WERI-Rb-1 (cell line): ENCODE results near the gene SPATA13.

ENCODE experiments used
- DNase-seq: peaks from one replicate; pipeline ENCODE4 v3.0.0-alpha.2; 2020
- H3K27ac ChIP-seq: fragments of 250-450 bp; sonication (Bioruptor Pico); 2 replicates; pipeline ENCODE4 v1.5.1; 2020; ENCODE audit warnings: mild to moderate bottlenecking, moderate library complexity
- H3K27me3 ChIP-seq: fragments of 250-450 bp; sonication (Bioruptor Pico); 2 replicates; pipeline ENCODE4 v1.5.1; 2021; ENCODE audit warnings: mild to moderate bottlenecking, low read depth, moderate library complexity; ENCODE audit not compliant: insufficient read depth, severe bottlenecking
- H3K36me3 ChIP-seq: fragments of 250-450 bp; sonication (Bioruptor Pico); 2 replicates; pipeline ENCODE4 v1.5.1; 2020; ENCODE audit warnings: mild to moderate bottlenecking, moderate library complexity
- H3K4me3 ChIP-seq: 2 replicates; pipeline ENCODE4 v1.5.1; 2011; ENCODE audit warnings: low read depth, mild to moderate bottlenecking, control low read depth, low read length
- H3K9me3 ChIP-seq: fragments of 250-450 bp; sonication (Bioruptor Pico); 2 replicates; pipeline ENCODE4 v1.5.1; 2021; ENCODE audit warnings: mild to moderate bottlenecking, moderate library complexity; ENCODE audit not compliant: severe bottlenecking
- TF ChIP-seq, protein P1 (sequence below): IDR thresholded peaks from 2 replicates; pipeline ENCODE4 v1.5.1; 2011; ENCODE audit warnings: low read depth, mild to moderate bottlenecking, control low read depth, inconsistent platforms, low read length

The SPATA13 gene

GRCh38 chr13:24162604-24163003 lies 2.1 kb downstream of the SPATA13 start:
- Histone ChIP-seq H3K9me3 (no peaks in the 10 kb centered on the region), H3K27me3 (no peaks in the 10 kb centered on the region), H3K36me3 (peaks cover 4% of the 10 kb centered on the region; the same call in 1 of the 2 replicates), H3K27ac (no peak overlapping the region), H3K4me3 (no peak overlapping the region)
- TF ChIP-seq, protein P1, sequence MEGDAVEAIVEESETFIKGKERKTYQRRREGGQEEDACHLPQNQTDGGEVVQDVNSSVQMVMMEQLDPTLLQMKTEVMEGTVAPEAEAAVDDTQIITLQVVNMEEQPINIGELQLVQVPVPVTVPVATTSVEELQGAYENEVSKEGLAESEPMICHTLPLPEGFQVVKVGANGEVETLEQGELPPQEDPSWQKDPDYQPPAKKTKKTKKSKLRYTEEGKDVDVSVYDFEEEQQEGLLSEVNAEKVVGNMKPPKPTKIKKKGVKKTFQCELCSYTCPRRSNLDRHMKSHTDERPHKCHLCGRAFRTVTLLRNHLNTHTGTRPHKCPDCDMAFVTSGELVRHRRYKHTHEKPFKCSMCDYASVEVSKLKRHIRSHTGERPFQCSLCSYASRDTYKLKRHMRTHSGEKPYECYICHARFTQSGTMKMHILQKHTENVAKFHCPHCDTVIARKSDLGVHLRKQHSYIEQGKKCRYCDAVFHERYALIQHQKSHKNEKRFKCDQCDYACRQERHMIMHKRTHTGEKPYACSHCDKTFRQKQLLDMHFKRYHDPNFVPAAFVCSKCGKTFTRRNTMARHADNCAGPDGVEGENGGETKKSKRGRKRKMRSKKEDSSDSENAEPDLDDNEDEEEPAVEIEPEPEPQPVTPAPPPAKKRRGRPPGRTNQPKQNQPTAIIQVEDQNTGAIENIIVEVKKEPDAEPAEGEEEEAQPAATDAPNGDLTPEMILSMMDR, result no peak
- no peak for DNase-seq

GRCh38 chr13:24165746-24166145 lies 5.2 kb downstream of the SPATA13 start:
- TF ChIP-seq, protein P1, result no peak
- no peak overlapping the region for H3K4me3 ChIP-seq
- DNase-seq, result no peak
- H3K36me3 ChIP-seq, result peaks cover 4% of the 10 kb centered on the region; the same call in 1 of the 2 replicates
- no peaks in the 10 kb centered on the region for H3K27me3 ChIP-seq
- H3K9me3 ChIP-seq, result no peaks in the 10 kb centered on the region
- no peak overlapping the region for H3K27ac ChIP-seq

- no peak overlapping the region for H3K27ac ChIP-seq
- no peak overlapping the region for H3K4me3 ChIP-seq
- H3K9me3 ChIP-seq, result no peaks in the 10 kb centered on the region
- no peaks in the 10 kb centered on the region for H3K27me3 ChIP-seq
- peaks cover 4% of the 10 kb centered on the region; the same call in 1 of the 2 replicates for H3K36me3 ChIP-seq
- DNase-seq, result no peak
- TF ChIP-seq, protein P1, result no peak
These were observed 6.0 kb downstream of the SPATA13 start for GRCh38 chr13:24166561-24166960.

DNA sequence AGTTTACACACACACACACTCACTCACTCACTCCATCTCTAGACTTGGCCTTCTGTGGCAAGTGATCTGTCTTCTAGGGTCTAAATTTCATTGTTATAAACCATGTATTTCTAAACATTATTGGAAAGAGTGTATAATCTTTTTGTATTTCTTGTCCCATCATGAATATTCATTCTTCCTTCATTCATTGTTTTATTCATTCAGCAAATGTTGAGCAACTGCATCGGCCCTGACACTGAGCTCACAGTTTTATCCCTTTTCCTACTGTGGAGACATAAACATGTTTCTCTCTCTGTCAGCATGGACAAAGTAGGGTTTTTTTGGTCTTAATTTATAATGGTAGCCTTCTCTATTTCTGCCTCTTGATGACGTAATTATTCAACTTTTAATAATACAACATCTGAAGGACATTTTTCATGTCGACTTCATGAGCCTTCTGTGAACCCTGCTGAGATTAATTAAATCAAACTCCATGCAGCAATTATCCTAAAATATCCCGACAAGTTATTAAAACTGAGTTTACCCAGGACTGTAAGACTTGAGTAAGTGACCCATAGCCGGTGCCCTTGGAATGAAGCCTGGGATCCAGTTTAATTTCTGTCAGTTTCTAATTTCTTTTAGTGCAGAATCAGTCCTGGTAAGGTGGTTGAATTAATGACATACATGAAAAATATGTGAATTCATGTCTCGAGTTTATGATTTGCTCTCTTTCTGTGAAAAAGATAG lies 7.3 kb downstream of the SPATA13 start:
- Histone ChIP-seq H3K9me3 (no peaks in the 10 kb centered on the region), H3K36me3 (peaks cover 4% of the 10 kb centered on the region; the same call in 1 of the 2 replicates), H3K27me3 (no peaks in the 10 kb centered on the region), H3K27ac (no peak overlapping the region), H3K4me3 (no peak overlapping the region)
- TF ChIP-seq, protein P1, result no peak
- DNase-seq, result no peak

DNA sequence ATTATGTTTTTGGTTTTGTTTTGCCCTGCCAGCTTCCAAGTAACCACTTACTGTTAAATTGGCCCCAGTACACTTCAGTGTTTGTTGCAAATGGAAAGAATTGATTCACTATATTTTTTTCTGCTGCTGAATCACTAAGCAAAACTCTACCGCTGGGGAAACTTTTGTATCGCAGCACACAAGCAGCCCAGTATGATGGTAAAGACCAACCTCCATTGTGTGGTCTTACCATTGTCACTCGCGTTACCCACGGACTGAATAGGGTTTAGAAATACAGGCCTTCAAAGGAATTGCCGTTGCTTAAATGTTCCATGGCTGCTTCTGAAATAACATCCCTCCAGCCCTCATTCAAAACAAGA lies 7.9 kb downstream of the SPATA13 start:
- Histone ChIP-seq H3K9me3 (no peaks in the 10 kb centered on the region), H3K27me3 (no peaks in the 10 kb centered on the region), H3K4me3 (no peak overlapping the region), H3K36me3 (peaks cover 4% of the 10 kb centered on the region; the same call in 1 of the 2 replicates), H3K27ac (no peak overlapping the region)
- TF ChIP-seq, protein P1, result no peak
- DNase-seq, result no peak

DNA sequence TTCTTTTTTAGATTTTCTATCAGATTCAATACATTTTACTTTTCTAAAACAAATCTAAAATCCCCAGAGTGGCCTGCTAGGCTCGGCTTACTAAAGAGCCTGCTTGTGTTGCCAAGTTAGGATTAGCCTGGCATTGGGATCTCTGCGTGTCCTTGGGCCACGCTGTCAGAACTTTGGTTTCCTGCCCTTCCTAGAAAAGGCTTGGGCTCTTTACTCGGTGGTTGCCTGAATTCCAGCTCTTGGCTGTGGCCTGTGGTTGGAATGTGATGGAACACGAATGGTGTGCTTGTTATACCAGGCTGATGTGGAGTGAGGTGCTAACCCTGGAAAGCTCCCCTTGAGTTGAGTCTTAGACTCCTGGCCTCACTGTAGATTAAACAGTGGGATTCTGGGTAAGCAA lies 8.5 kb downstream of the SPATA13 start:
- Histone ChIP-seq H3K27me3 (no peaks in the 10 kb centered on the region), H3K27ac (no peak overlapping the region), H3K36me3 (peaks cover 4% of the 10 kb centered on the region; the same call in 1 of the 2 replicates), H3K4me3 (no peak overlapping the region), H3K9me3 (no peaks in the 10 kb centered on the region)
- TF ChIP-seq, protein P1, result no peak
- DNase-seq, result no peak
